DMS79 (cell line): Measurements from ENCODE around the gene GRM3.

ENCODE experiments used
- DNase-seq: peaks from one replicate; lab custom pipeline; 2025; lab: John Stamatoyannopoulos, UW

Gene GRM3

GRCh38 chr7:86692755-86693154, 49.0 kb downstream of the GRM3 start:
- DNase-seq: no peak

GRCh38 chr7:86706406-86706805, 62.7 kb downstream of the GRM3 start:
- DNase-seq: no peak

GRCh38 chr7:86708031-86708680, 64.4 kb downstream of the GRM3 start:
- no peak for DNase-seq

- no peak for DNase-seq
These were observed 76.6 kb downstream of the GRM3 start for GRCh38 chr7:86720306-86720705.

- no peak for DNase-seq
These were observed 90.1 kb downstream of the GRM3 start for GRCh38 chr7:86733783-86734182.

GRCh38 chr7:86745013-86745745, 101.5 kb downstream of the GRM3 start:
- DNase-seq: no peak

GRCh38 chr7:86747698-86748097, 104.0 kb downstream of the GRM3 start:
- DNase-seq: no peak

GRCh38 chr7:86748201-86748600, 104.5 kb downstream of the GRM3 start:
- DNase-seq: no peak

- DNase-seq: no peak
These were observed 105.4 kb downstream of the GRM3 start for GRCh38 chr7:86748843-86749719.

- no peak for DNase-seq
These were observed 106.3 kb downstream of the GRM3 start for GRCh38 chr7:86749741-86750665.

- DNase-seq: no peak
These were observed 116.5 kb downstream of the GRM3 start for GRCh38 chr7:86760236-86760635.

- DNase-seq: no peak
These were observed 118.4 kb downstream of the GRM3 start for GRCh38 chr7:86762129-86762528.

- no peak for DNase-seq
These were observed 122.2 kb downstream of the GRM3 start for GRCh38 chr7:86765931-86766330.

- no peak for DNase-seq
These were observed 124.7 kb downstream of the GRM3 start for GRCh38 chr7:86768394-86768793.

GRCh38 chr7:86768967-86769760, 125.5 kb downstream of the GRM3 start:
- no peak for DNase-seq

- DNase-seq: no peak
These were observed 129.6 kb downstream of the GRM3 start for GRCh38 chr7:86773309-86773708.

- no peak for DNase-seq
These were observed 131.5 kb downstream of the GRM3 start for GRCh38 chr7:86775203-86775602.

GRCh38 chr7:86776136-86776535, 132.4 kb downstream of the GRM3 start:
- DNase-seq: no peak

GRCh38 chr7:86778271-86778670, 134.6 kb downstream of the GRM3 start:
- no peak for DNase-seq

GRCh38 chr7:86784765-86785164, 141.1 kb downstream of the GRM3 start:
- no peak for DNase-seq

- DNase-seq: no peak
These were observed 141.9 kb downstream of the GRM3 start for GRCh38 chr7:86785641-86786040.
